DOHH2 (cell line): ENCODE measurements around the gene KYAT1.

Experiments used
- EZH2phosphoT487 ChIP-seq: fragments of 200-600 bp; sonication (generic); IDR thresholded peaks from 2 replicates; pipeline ENCODE4 v1.6.1; 2017; ENCODE audit warnings: borderline replicate concordance, mild to moderate bottlenecking, antibody characterized with exemption, low read length, moderate library complexity, mixed read lengths
- TF ChIP-seq, protein P1 (sequence below): fragments of 200-600 bp; sonication (generic); IDR thresholded peaks from one replicate; pipeline ENCODE4 v1.5.1; 2014; ENCODE audit warnings: antibody characterized with exemption, mild to moderate bottlenecking, low read depth, low read length; ENCODE audit not compliant: poor library complexity, severe bottlenecking

- TF ChIP-seq, protein P1, sequence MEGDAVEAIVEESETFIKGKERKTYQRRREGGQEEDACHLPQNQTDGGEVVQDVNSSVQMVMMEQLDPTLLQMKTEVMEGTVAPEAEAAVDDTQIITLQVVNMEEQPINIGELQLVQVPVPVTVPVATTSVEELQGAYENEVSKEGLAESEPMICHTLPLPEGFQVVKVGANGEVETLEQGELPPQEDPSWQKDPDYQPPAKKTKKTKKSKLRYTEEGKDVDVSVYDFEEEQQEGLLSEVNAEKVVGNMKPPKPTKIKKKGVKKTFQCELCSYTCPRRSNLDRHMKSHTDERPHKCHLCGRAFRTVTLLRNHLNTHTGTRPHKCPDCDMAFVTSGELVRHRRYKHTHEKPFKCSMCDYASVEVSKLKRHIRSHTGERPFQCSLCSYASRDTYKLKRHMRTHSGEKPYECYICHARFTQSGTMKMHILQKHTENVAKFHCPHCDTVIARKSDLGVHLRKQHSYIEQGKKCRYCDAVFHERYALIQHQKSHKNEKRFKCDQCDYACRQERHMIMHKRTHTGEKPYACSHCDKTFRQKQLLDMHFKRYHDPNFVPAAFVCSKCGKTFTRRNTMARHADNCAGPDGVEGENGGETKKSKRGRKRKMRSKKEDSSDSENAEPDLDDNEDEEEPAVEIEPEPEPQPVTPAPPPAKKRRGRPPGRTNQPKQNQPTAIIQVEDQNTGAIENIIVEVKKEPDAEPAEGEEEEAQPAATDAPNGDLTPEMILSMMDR: no peak
- TF ChIP-seq EZH2phosphoT487: no peak
These were observed 88.6 kb downstream of the KYAT1 start for GRCh38 chr9:128792978-128793686.
